MM.1S (cell line): ENCODE data around the gene AKIRIN1.

Experiments
- CTCF ChIP-seq: fragments of 300-600 bp; sonication (generic); IDR thresholded peaks from 2 replicates; pipeline ENCODE4 v1.5.1; 2016; ENCODE audit warnings: antibody characterized with exemption, low read length, mixed read lengths
- EZH2 ChIP-seq: fragments of 300-600 bp; sonication (generic); optimal IDR thresholded peaks from 2 replicates; pipeline ENCODE3; 2017; ENCODE audit warnings: low read depth, mild to moderate bottlenecking, antibody characterized with exemption, low read length, mixed read lengths
- EZH2phosphoT487 ChIP-seq: fragments of 300-600 bp; sonication (generic); IDR thresholded peaks from 2 replicates; pipeline ENCODE4 v1.6.1; 2018; ENCODE audit warnings: antibody characterized with exemption, low read length

GRCh38 chr1:38994196-38994595 is 3.1 kb downstream of the AKIRIN1 start:
- TF ChIP-seq EZH2 (no peak), EZH2phosphoT487 (no peak), CTCF (no peak)
